Measurements from ENCODE around the gene SLC4A11. TPM values are rescaled to one million over a fixed set of nuclear protein-coding genes. Genes with fewer than 3 reads are reported as not detected.

The SLC4A11 gene
- total and polyA plus RNA-seq, 2 experiments from 2014 or later = 14.8 to 17.1 TPM

- Histone ChIP-seq H3K4me1 (ENCODE audit: insufficient read depth) (0 out of 2 replicates have a peak, but pooled peaks cover 10% of the 10 kb centered on the region), H2AFZ (no peak overlapping the region; the same call in 1 of the 2 replicates), H3K27ac (ENCODE audit: low read depth) (no peak overlapping the region), H3K36me3 (ENCODE audit: insufficient read depth) (peaks cover 7% of the 10 kb centered on the region; the same call in 1 of the 2 replicates), H3K79me2 (replicated peaks; ENCODE audit: insufficient read depth) (peaks cover 28% of the 10 kb centered on the region), H3K4me3 (peak overlapping the region; percentile 97), H3K9me2 (ENCODE audit: insufficient read depth) (no peaks in the 10 kb centered on the region), H3K4me2 (peak overlapping the region; percentile 99), H3K27me3 (ENCODE audit: insufficient read depth) (no peaks in the 10 kb centered on the region), H4K20me1 (replicated peaks; ENCODE audit: insufficient read depth) (peaks cover 9% of the 10 kb centered on the region; the same call in 1 of the 2 replicates), H3F3A (replicated peaks; ENCODE audit: low read depth) (no peaks in the 10 kb centered on the region)
- DNase-seq (ENCODE audit: low spot score) (no peak), ATAC-seq (no peak)
- peaks cover 4% of the 10 kb centered on the region; the same call in 1 of the 3 replicates for H3K4me1 Mint-ChIP-seq
- H3K4me3 Mint-ChIP-seq = peak overlapping the region; percentile 86
- H3K36me3 Mint-ChIP-seq (ENCODE audit: low read depth) = peaks cover 24% of the 10 kb centered on the region
- no peak overlapping the region for H3K27ac Mint-ChIP-seq
- H3K27me3 Mint-ChIP-seq (ENCODE audit: insufficient read depth, low read depth, poor library complexity) = peaks cover 4% of the 10 kb centered on the region
- no peak for TF ChIP-seq CREB1 (CRISPR knock-in tag; IDR thresholded peaks at IDR 0.05; ENCODE audit: low read depth)
- no peak for TF ChIP-seq ZNF462 (CRISPR knock-in tag; IDR thresholded peaks at IDR 0.05)
- no peak for TF ChIP-seq ETS1 (IDR thresholded peaks at IDR 0.05)
- no peak for TF ChIP-seq NANOG (IDR thresholded peaks at IDR 0.05; ENCODE audit: borderline replicate concordance)
- TF ChIP-seq CTCF (conservative IDR thresholded peaks at IDR 0.05; ENCODE audit: low read depth in 2 of 2) = no peak
- no peak for TF ChIP-seq POLR2AphosphoS5 (IDR thresholded peaks at IDR 0.05; ENCODE audit: low read depth)
- TF ChIP-seq ZNF331 (CRISPR knock-in tag; IDR thresholded peaks at IDR 0.05; ENCODE audit: low read depth) = no peak
- TF ChIP-seq EZH2 (IDR thresholded peaks at IDR 0.05; ENCODE audit: low read depth, unreplicated experiment) = no peak
- TF ChIP-seq ZNF114 (CRISPR knock-in tag; IDR thresholded peaks at IDR 0.05) = no peak
- no peak for TF ChIP-seq STAT1 (IDR thresholded peaks at IDR 0.05; ENCODE audit: unreplicated experiment)
- TF ChIP-seq EZH2phosphoT487 (IDR thresholded peaks at IDR 0.05; ENCODE audit: unreplicated experiment) = no peak
- TF ChIP-seq REST (IDR thresholded peaks at IDR 0.05; ENCODE audit: unreplicated experiment) = no peak
- TF ChIP-seq JUNB (IDR thresholded peaks at IDR 0.05; ENCODE audit: unreplicated experiment) = no peak
- H3K9me3 Mint-ChIP-seq = no peaks in the 10 kb centered on the region
Observed at GRCh38 chr20:3210346-3210745, 28.6 kb downstream of the SLC4A11 start.

Measured in GM23338 (cell line).